ENCODE data around the gene HFE. TPM values are rescaled to one million over a fixed set of nuclear protein-coding genes. Genes with fewer than 3 reads are reported as not detected.

The HFE gene
- total RNA-seq, 1 donor from 2014 or later, result 3.5 TPM

- DNase-seq (ENCODE audit: low read depth), result no peak
Measured at GRCh38 chr6:26130581-26131249, 43.5 kb downstream of the HFE start.

- DNase-seq (ENCODE audit: low read depth), result no peak
Measured at GRCh38 chr6:26131618-26132017, 44.4 kb downstream of the HFE start.

GRCh38 chr6:26133730-26134129 lies 46.5 kb downstream of the HFE start:
- DNase-seq (ENCODE audit: low read depth), result no peak

- DNase-seq (ENCODE audit: low read depth), result no peak
Measured at GRCh38 chr6:26136321-26136720, 49.1 kb downstream of the HFE start.

- no peak for DNase-seq (ENCODE audit: low read depth)
Measured at GRCh38 chr6:26140254-26140966, 53.2 kb downstream of the HFE start.

GRCh38 chr6:26140967-26141294 lies 53.7 kb downstream of the HFE start:
- DNase-seq (ENCODE audit: low read depth), result no peak

GRCh38 chr6:26141378-26141904 lies 54.2 kb downstream of the HFE start:
- peak; percentile 23 for DNase-seq (ENCODE audit: low read depth)

- no peak for DNase-seq (ENCODE audit: low read depth)
Measured at GRCh38 chr6:26142026-26142425, 54.8 kb downstream of the HFE start.

Other genes starting within 250 kb of the HFE start
- not detected in 2 replicates for gene SLC17A3, start 213.2 kb upstream of the HFE start, total RNA-seq
- gene SLC17A2, start 156.7 kb upstream of the HFE start, total RNA-seq, result 0.16 and 0.21 TPM in 2 replicates
- gene TRIM38, start 124.6 kb upstream of the HFE start, total RNA-seq, result 13.7 and 28.7 TPM in 2 replicates